GM18505 (cell line): Measurements from ENCODE around the gene ILF3.

ENCODE experiments used
- ATAC-seq: cut with Tn5 transposase; IDR thresholded peaks from one replicate; pipeline ENCODE4 v1.9.1; 2021; ENCODE audit not compliant: unreplicated experiment
- POLR2A ChIP-seq: IDR thresholded peaks from 4 replicates; pipeline ENCODE4 v1.6.1; 2011; ENCODE audit warnings: borderline replicate concordance; ENCODE audit not compliant: insufficient read depth, insufficient read length; ENCODE audit errors: extremely low read depth

ILF3 gene

DNA sequence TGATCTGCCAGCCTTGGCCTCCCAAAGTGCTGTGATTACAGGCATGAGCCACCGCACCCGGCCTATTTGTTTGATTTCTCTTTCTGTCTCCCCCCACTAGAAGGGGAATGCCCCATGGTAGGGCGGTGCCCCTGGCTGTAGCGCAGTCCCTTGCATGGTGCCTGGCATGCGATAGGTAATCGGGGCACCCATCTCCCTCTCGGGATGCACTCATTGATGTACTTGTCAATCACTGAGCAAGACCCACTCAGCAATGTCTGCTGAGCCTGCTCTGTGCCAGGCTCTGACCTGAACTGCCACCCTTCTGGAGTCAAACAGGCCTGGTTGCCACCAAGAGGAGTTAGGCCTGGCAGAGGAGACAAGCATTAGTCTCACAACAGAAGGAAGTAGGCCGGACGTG, 83.6 kb downstream of the ILF3 start:
- no peak for ATAC-seq
- no peak for TF ChIP-seq POLR2A

DNA sequence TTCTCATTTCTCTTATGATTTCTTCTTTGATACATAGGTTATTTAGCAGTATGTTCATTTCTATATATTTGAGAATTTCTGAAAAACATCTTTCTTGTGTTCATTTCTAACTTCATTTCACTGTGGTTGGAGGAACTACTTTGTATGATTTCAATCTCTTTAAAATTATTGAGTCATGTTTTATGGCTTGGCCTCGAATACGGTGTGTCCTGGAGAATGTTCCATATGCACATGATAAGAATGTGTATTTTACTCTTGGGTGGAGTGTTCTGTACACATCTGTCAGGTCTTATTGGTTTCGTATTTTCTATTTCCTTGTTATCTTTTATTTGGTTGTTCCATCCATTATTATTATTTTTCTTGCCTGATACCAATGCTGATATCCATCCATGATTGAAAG, 86.7 kb downstream of the ILF3 start:
- TF ChIP-seq POLR2A: no peak
- ATAC-seq: no peak
